Measurements from ENCODE around the gene MYO3B.

The MYO3B gene

GRCh38 chr2:170577356-170577755 is 399.4 kb downstream of the MYO3B start:
- in situ Hi-C loops (cut with MboI; ENCODE audit: low sequenced_read_pairs, unreplicated experiment): no loop called here
- TF ChIP-seq CTCF (IDR thresholded peaks at IDR 0.05; ENCODE audit: borderline replicate concordance, control extremely low read depth, extremely low read depth, insufficient read depth, missing control alignments): no peak
- DNase-seq (ENCODE audit: low spot score): no peak

- in situ Hi-C loops (cut with MboI; ENCODE audit: low sequenced_read_pairs, unreplicated experiment): no loop called here
- TF ChIP-seq CTCF (IDR thresholded peaks at IDR 0.05; ENCODE audit: borderline replicate concordance, control extremely low read depth, extremely low read depth, insufficient read depth, missing control alignments): no peak
- DNase-seq (ENCODE audit: low spot score): no peak
Measured at GRCh38 chr2:170578606-170579005, 400.7 kb downstream of the MYO3B start.

GRCh38 chr2:170579511-170579910 is 401.6 kb downstream of the MYO3B start:
- TF ChIP-seq CTCF (IDR thresholded peaks at IDR 0.05; ENCODE audit: borderline replicate concordance, control extremely low read depth, extremely low read depth, insufficient read depth, missing control alignments): no peak
- in situ Hi-C loops (cut with MboI; ENCODE audit: low sequenced_read_pairs, unreplicated experiment): no loop called here
- no peak for DNase-seq (ENCODE audit: low spot score)

- no peak for DNase-seq (ENCODE audit: low spot score)
- in situ Hi-C loops (cut with MboI; ENCODE audit: low sequenced_read_pairs, unreplicated experiment): no loop called here
- no peak for TF ChIP-seq CTCF (IDR thresholded peaks at IDR 0.05; ENCODE audit: borderline replicate concordance, control extremely low read depth, extremely low read depth, insufficient read depth, missing control alignments)
Measured at GRCh38 chr2:170582313-170582712, 404.4 kb downstream of the MYO3B start.

GRCh38 chr2:170582751-170583463 is 405.0 kb downstream of the MYO3B start:
- in situ Hi-C loops (cut with MboI; ENCODE audit: low sequenced_read_pairs, unreplicated experiment): no loop called here
- no peak for TF ChIP-seq CTCF (IDR thresholded peaks at IDR 0.05; ENCODE audit: borderline replicate concordance, control extremely low read depth, extremely low read depth, insufficient read depth, missing control alignments)
- DNase-seq (ENCODE audit: low spot score): no peak

- in situ Hi-C loops (cut with MboI; ENCODE audit: low sequenced_read_pairs, unreplicated experiment): no loop called here
- no peak for TF ChIP-seq CTCF (IDR thresholded peaks at IDR 0.05; ENCODE audit: borderline replicate concordance, control extremely low read depth, extremely low read depth, insufficient read depth, missing control alignments)
- no peak for DNase-seq (ENCODE audit: low spot score)
Measured at GRCh38 chr2:170585067-170585466, 407.1 kb downstream of the MYO3B start.
